Cardiac muscle cell (in vitro differentiated cells and primary cell): ENCODE results near the gene EHMT1. TPM values are rescaled to one million over a fixed set of nuclear protein-coding genes. Genes with fewer than 3 reads are reported as not detected.
A peak's percentile ranks its signal among the peaks of the same experiment; 100 is the strongest.

Experiments
- DNase-seq, 2 donors: peaks; one replicate each; pipeline versions ENCODE4 v3.0.0 to v3.0.0-alpha.2; 2010 to 2017; ENCODE audit warnings: low read depth in 1 of 2, low spot score in 1 of 2
- H3K27ac ChIP-seq: fragments of 200-600 bp; sonication (generic); 2 replicates; pipeline ENCODE4 v1.5.1; 2016
- H3K27me3 ChIP-seq: fragments of 200-600 bp; sonication (generic); 2 replicates; pipeline ENCODE4 v1.6.0; 2016; ENCODE audit warnings: control low read depth
- H3K36me3 ChIP-seq: fragments of 200-600 bp; sonication (generic); 2 replicates; pipeline ENCODE4 v1.5.1; 2016; ENCODE audit warnings: control low read depth
- H3K4me1 ChIP-seq: fragments of 200-600 bp; sonication (generic); 2 replicates; pipeline ENCODE4 v1.8.1; 2017; ENCODE audit warnings: low read depth, mild to moderate bottlenecking, mixed run types
- H3K4me3 ChIP-seq: fragments of 200-600 bp; sonication (generic); 2 replicates; pipeline ENCODE4 v1.5.1; 2016; ENCODE audit warnings: mild to moderate bottlenecking
- H3K9me3 ChIP-seq: fragments of 200-600 bp; sonication (generic); 2 replicates; pipeline ENCODE4 v1.5.1; 2017; ENCODE audit warnings: low read depth, mild to moderate bottlenecking, control low read depth
- CTCF ChIP-seq: IDR thresholded peaks from 2 replicates; pipeline ENCODE4 v1.5.1; 2012; ENCODE audit warnings: low read depth, mild to moderate bottlenecking, low read length
- polyA plus RNA-seq: library from polyadenylated mRNA; unstranded; fragments of >200 nt; fragmentation: Nextera tagmentation; extraction: Ambion mirVana; gene quantifications from 2 replicates; pipeline ENCODE4 v1.2.1, GENCODE V29; 2016
- total RNA-seq: library from RNA; depleted of rRNA; stranded (reverse); fragments of >200 nt; gene quantifications from 2 replicates; pipeline ENCODE4 v1.2.3, GENCODE V29; 2016

EHMT1 gene
- total and polyA plus RNA-seq, 2 experiments from 2014 or later = 55.5 to 93.8 TPM

DNA sequence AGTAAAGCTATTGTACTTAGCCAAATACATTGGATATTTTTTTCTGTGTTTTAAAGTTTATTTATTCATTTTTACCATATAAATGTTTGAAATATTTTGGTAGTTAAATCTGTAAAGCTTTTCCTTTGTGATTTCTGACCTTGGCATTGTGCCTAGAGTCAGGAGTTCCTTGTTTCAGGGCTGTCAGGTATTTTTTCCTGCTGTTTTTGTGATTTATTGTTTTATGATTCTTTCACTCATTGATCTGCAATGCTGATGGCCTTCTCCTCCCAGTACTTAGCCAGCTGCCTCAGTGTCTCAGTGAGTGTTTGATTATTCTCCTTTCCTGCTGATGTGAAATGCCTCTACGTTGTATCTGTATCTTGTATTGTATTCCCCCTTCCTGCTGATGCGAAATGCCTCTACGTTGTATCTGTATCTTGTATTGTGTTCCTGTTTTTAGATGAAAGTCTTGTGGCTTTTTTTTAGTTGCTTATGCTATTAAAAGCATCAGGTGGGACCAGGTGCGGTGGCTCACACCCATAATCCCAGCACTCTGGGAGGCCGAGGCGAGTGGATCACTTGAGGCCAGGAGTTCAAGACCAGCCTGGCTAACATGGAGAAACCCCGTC lies 61.0 kb downstream of the EHMT1 start:
- Histone ChIP-seq H3K27ac (no peak overlapping the region), H3K4me3 (no peak overlapping the region), H3K36me3 (no peaks in the 10 kb centered on the region), H3K4me1 (peaks cover 18% of the 10 kb centered on the region), H3K27me3 (no peaks in the 10 kb centered on the region), H3K9me3 (no peaks in the 10 kb centered on the region)
- DNase-seq = no peak
- TF ChIP-seq CTCF = no peak

DNA sequence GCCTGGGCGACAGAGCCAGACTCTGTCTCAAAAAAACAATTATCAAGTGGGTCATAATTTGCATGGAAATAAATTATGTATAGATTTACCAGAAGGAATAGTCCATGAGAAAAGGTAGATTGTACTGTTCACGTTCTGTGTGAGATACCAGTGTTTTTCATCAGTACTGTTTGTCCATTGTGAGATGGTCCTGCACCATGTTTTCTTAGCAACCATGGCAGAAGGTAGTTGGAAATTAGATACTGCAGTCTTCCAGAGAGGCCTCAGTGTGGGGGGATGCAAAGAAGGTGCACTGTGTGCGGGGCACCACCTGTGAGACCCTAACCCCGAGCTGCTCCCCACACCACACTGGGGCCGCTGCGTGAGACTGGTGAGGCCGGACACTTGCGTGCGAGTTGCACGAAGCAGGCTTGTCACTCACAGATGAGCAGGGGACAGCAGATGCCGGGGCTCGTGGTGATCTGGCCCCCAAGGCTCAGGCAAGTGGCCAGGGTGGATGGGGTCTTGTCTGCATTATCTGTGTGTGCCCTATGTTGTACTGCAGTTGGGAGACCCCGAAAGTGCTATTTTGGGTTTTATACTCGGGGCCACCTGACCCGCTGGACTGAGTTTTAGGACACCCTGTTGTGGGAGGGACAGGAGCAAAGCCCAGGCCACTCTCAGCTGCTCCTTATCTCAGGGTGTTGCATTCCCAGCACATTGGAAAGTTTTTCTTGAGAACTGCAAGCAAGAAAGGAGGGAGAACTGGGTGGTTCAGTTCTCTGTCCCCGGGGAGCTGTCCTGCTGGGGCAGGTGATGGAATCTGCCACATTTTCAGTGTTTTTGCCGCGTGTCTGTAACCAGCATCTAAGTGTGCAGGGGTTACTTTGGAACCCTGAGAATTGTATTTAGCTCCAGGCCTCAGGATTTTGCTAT lies 61.9 kb downstream of the EHMT1 start:
- no peaks in the 10 kb centered on the region for H3K9me3 ChIP-seq
- H3K27me3 ChIP-seq = no peaks in the 10 kb centered on the region
- TF ChIP-seq CTCF = no peak
- H3K4me3 ChIP-seq = no peak overlapping the region
- DNase-seq = peak in 1 of 2 donors; percentile 25
- H3K36me3 ChIP-seq = no peaks in the 10 kb centered on the region
- peaks cover 13% of the 10 kb centered on the region for H3K4me1 ChIP-seq
- H3K27ac ChIP-seq = no peak overlapping the region

DNA sequence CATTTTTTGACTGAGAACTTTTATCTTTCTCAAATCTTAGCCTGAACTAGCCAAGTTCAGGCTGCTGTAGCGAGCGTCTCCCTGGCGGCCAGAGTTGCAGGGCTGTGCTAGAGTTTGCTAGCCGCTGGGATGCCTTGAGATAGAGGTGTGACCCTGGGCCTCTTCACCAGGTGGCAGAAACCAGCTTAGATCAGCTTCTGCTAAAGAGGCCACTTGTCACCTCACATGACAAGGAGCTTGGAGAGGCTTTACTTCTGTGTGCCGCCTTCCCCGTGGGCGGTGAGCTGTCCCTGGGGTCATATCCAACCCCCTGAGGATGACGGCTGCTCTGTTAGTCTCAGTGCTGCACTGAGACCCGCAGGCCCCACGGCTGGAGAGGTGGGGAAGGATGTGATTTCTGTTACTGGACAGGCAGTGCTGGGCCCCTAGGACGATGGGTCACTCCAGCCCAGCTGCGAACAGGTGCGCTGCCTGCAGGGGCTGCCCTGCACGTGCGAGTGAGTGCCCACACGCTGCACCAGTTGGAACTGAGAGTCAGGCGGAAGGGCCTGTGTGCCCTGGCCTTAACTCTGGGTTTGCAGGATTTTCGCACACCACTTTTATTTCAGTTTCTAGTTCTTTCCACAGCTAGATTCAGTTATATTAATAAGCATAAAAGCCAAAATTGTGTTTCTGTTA lies 63.8 kb downstream of the EHMT1 start:
- no peaks in the 10 kb centered on the region for H3K9me3 ChIP-seq
- peak in 1 of 2 donors; percentile 57 for DNase-seq
- no peaks in the 10 kb centered on the region for H3K27me3 ChIP-seq
- no peak overlapping the region for H3K27ac ChIP-seq
- H3K36me3 ChIP-seq = no peaks in the 10 kb centered on the region
- no peak overlapping the region for H3K4me3 ChIP-seq
- no peak for TF ChIP-seq CTCF
- peaks cover 13% of the 10 kb centered on the region for H3K4me1 ChIP-seq

DNA sequence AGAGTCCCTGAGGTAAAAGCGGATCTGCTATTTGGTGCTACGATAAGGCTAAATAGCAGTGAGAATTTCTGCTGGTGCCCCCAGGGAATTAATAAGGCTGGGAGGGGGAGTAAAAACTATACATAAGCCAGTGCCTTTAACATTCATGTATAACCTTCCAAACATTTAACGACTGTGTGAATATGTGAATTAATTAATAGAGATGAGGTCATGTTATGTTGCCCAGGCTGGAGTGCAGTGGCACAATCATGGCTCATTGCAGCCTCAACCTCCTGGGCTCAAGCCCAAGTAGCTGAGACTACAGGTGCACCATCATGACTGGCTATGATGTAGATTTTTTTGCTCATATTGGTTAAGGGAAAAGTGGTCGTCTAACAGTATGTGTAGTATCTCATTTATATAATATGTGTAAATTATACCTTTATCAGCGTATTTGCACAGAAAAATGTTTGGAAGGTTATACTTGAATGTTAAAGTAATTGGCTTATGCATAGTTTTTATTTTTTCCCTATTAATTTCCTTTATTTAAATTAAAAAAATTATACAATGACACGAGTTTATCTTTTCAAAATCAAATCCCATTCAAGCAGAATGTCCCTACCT lies 64.6 kb downstream of the EHMT1 start:
- H3K27ac ChIP-seq = no peak overlapping the region
- no peak for DNase-seq
- H3K9me3 ChIP-seq = no peaks in the 10 kb centered on the region
- H3K4me3 ChIP-seq = no peak overlapping the region
- peaks cover 13% of the 10 kb centered on the region for H3K4me1 ChIP-seq
- no peaks in the 10 kb centered on the region for H3K27me3 ChIP-seq
- no peaks in the 10 kb centered on the region for H3K36me3 ChIP-seq
- no peak for TF ChIP-seq CTCF

GRCh38 chr9:137685035-137685740 lies 66.4 kb downstream of the EHMT1 start:
- Histone ChIP-seq H3K4me3 (no peak overlapping the region), H3K36me3 (no peaks in the 10 kb centered on the region), H3K27me3 (no peaks in the 10 kb centered on the region), H3K9me3 (no peaks in the 10 kb centered on the region), H3K27ac (no peak overlapping the region), H3K4me1 (peaks cover 13% of the 10 kb centered on the region)
- DNase-seq = peak in 1 of 2 donors; percentile 27
- no peak for TF ChIP-seq CTCF
